Measurements from ENCODE around the gene ZBTB7C.

ZBTB7C gene

GRCh38 chr18:48418539-48419276 is 9.5 kb upstream of the ZBTB7C start:
- DNase-seq (ENCODE audit: low read depth): no peak

DNA sequence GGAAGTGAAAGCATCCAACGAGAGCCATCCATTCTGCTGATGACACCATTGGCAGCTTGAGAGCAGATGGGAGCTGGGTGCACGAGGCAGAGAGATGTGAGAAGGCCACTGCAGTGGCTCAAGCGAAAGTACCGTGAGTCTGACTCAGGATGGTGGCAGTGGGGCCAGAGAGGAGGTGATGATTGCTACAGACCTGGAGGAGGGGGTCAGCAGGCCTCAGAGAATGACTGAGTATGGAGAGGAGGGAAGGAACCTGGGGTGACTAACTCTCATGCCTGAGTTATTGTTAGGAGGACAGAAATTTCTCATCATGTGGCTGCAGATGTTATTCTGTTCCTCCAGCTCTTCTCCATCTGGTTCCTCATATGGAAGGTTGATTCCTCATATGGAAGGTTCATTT is 8.8 kb upstream of the ZBTB7C start:
- DNase-seq (ENCODE audit: low read depth): no peak

DNA sequence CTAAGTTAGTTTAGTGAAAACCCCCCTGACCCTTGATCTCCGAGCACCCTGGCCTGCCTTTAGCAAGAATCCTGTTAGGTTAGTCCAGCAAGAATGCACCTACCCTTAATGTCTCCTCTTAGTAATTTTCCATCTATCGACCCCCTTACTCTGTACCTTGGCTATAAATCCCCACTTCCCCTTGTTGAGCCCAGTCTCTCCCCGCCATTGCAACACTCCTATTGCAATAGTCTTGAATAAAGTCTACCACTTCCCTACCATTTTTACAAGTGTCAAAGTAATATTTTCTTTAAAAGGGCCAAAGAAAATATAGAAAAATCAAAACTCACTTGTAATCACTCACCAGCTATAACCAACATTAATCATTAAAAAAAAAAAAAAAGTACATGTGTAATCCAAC is 4.2 kb upstream of the ZBTB7C start:
- DNase-seq (ENCODE audit: low read depth): no peak

GRCh38 chr18:48412339-48412929 is 3.3 kb upstream of the ZBTB7C start:
- no peak for DNase-seq (ENCODE audit: low read depth)

DNA sequence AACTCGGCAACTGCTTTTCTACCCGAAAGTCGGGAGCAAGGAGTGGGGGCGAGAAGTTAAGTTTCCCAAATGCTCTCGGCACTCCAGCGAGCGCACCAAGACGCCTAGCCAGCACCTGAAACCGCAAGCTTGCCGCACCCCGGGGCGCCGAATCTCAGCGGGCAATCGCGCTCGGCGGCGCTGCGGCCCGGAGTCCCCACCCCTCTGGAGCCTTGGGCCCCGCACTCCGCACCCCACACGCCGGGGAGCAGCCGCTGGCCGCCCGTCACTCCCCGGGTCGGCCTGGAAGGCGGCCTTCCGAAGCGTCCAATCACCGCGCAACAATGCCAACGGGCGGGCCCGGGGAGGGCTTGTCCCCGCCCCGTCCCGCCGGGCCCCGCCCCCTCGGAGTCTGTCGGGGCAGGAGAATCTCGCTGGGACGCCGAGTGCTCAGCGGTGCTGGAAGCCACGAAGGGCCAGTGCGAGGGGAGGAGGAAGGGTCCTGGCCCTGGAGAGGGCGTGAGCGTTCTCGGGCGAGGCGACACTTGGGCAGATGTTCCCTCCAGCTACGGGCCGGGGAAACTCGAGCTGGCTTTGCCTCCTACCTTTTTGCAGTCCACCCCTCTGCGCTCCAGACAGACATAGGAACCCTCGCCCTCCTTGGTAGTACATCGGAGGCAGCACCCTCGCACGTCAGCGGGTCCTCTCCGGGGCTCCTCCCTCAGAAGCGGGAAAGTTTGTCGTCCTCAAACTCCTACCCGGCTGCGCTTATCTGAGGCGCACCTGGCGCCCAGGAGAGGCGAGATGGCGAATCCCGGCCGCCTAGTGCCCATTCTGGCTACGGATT is 1.1 kb upstream of the ZBTB7C start:
- DNase-seq (ENCODE audit: low read depth): peak; percentile 53

DNA sequence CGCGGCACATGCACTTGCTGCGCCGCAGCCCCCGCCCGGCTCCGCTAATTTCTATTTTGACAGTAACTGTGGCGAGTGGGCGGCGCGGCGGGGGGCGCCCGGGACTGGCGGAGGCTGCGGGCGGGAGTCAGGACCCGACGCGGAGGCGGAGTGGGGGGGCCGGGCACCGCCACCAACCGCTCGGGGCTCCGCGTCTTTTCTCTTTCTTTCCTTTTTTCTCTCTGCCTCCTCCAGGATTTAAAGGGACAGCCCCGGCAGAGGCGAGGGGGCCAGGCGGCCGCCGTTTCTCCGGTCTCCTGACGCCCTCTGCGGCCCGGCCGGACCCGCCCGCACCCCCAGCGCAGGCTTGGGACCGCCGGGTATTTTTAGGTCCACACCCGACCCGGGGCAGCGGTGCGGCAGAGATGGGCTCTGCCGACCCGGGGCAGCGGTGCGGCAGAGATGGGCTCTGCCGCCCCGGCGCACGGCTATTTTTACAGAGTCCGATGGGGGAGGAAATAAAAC is 460 bp upstream of the ZBTB7C start:
- DNase-seq (ENCODE audit: low read depth): no peak

- DNase-seq (ENCODE audit: low read depth): no peak
Observed at GRCh38 chr18:48408111-48408726, 964 bp downstream of the ZBTB7C start.

DNA sequence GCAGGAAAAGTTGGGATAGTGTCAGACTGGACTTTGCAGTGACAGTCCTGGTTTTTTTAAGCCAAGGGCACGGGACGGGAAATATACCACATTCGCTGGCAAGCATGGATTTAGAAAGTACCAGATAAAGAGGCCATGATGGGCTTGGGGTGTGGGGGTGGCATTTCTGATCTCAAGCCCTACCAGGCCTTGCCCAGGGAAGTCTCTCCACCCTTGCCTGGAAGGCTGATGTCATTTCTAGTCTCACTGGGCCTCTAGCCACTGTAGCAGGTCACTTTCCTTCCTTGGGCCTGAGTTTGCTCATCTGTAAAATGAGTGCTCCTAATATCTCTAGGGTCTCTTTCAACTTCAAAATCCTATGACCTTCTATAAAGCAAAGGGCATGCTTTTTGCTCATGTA is 1.8 kb downstream of the ZBTB7C start:
- DNase-seq (ENCODE audit: low read depth): no peak

- DNase-seq (ENCODE audit: low read depth): no peak
Observed at GRCh38 chr18:48405978-48406377, 3.2 kb downstream of the ZBTB7C start.

DNA sequence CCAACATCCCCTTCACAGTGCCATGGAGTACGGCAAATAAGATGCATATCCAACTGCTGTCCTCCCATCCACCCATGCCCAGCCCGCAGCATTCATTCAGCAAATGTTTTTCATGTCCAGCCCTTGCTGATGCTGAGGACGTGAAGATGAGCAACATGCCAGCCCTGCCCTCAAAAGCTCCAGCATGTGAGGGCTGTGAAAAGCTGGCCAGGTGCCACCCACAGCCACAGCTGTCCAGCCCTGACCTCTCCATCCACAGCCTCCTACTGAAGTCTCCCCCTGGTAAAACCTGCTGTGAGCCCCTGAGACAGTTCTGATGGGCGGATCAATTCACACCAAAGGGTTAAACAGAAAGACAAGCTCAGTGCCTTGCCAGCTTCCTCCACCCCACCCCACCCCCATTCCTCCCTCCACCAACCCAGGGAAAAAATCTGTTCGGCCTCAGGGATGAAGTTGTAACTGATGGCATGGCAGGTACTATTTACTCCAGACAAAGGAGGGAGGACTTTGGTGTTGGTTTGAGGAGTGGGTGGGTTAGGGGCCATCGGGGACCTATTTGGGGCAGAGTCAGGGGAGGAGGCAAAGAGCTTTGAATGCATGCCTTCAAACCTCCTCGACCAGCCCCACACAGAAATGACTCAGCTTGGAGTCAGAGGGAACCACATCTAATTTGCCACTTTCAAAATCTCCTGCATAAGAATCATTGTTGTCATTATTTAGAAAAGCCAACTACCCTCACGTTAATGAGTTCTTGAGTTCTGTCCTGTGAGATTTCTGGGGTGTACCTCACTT is 4.3 kb downstream of the ZBTB7C start:
- DNase-seq (ENCODE audit: low read depth): no peak

- DNase-seq (ENCODE audit: low read depth): no peak
Observed at GRCh38 chr18:48402953-48403352, 6.2 kb downstream of the ZBTB7C start.

DNA sequence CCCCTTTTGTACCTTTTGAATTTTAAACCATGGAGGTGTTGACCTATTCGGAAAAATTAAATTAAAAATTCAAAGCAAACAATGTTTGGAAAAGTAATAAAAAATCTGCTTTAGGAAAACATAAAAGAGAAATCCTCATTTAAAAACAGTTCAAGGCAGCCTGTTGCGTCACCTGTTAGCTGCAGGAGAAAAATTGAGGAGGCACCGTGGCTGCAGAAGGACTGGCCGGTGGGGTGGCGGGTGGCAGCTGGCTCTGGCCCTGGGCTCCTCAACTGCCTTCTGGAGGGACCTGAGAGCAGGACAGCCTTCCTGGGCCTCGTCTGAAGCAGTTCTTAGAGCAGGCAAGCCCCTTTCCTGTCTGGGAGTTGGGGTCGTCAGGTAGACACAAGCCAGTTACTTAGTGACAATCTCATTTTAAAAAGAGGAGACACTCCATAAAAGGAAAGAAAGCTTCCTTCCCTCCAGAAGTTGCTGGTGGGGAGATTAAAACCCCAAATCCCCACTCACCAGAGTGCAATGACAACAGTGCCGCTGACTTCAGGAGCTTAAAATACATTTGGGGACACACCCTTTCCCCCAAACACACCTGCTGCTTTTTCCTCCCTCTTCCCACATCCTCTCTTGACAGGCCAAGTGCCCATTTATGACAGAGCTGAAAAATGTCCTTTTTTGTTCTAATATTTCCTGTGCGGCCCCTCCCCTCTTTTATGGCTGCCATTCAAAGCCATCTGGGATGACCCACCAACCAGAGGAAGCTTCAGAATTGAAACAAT is 9.7 kb downstream of the ZBTB7C start:
- no peak for DNase-seq (ENCODE audit: low read depth)

- no peak for DNase-seq (ENCODE audit: low read depth)
Observed at GRCh38 chr18:48398074-48398473, 11.1 kb downstream of the ZBTB7C start.

- DNase-seq (ENCODE audit: low read depth): no peak
Observed at GRCh38 chr18:48397021-48397420, 12.2 kb downstream of the ZBTB7C start.

GRCh38 chr18:48396561-48396960 is 12.6 kb downstream of the ZBTB7C start:
- DNase-seq (ENCODE audit: low read depth): no peak

GRCh38 chr18:48395646-48396045 is 13.5 kb downstream of the ZBTB7C start:
- no peak for DNase-seq (ENCODE audit: low read depth)

GRCh38 chr18:48394176-48394575 is 15.0 kb downstream of the ZBTB7C start:
- DNase-seq (ENCODE audit: low read depth): no peak

DNA sequence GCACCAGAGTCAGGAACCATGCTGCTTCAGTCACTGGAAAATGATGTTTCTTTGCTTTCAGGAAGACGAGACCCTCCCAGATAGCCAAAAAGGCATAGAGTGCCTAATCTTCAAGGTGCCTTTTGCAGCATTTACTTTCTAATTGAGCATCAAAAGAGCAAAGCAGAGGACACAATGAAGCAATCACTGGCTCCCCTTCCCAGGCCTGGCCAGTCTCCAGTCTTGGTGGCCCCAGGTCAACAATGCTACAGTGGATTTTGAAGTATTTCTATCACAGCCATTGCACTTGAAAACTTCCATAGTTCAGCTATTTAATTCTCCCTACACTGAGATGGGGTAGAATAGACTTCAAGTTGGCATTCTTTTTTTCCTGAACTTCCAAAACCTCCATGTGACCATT is 15.4 kb downstream of the ZBTB7C start:
- no peak for DNase-seq (ENCODE audit: low read depth)

- no peak for DNase-seq (ENCODE audit: low read depth)
Observed at GRCh38 chr18:48393170-48393569, 16.0 kb downstream of the ZBTB7C start.

- no peak for DNase-seq (ENCODE audit: low read depth)
Observed at GRCh38 chr18:48392268-48392667, 16.9 kb downstream of the ZBTB7C start.

DNA sequence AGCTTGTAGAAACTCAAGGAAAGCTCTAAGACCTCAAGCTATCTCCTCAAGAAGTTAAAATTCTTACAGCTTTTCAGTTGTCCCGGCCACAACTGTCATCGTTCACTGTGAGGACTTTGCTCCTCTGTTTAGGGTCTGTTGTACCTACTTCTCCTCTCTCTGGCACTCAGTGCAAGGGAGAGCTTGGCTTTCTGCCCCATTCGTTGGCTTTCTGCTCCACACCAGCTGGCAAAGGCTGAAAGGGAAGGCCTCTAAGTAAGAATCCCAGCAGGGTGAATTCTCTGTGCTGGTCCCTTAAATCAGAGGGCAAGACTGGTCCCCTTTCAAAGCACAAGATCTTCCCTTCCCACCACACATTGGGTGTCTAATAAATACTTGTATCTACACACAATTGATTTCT is 17.3 kb downstream of the ZBTB7C start:
- no peak for DNase-seq (ENCODE audit: low read depth)

Data from activated T-helper 9 cell treated with anti-CD3 and anti-CD28 coated beads, Interleukin-2, amount 50 U/mL, for 16 hours (primary cell).